GM23338 (cell line): Measurements from ENCODE around the gene BCS1L.

ENCODE experiments used
- CREB1 ChIP-seq: fragments of 250-450 bp; sonication (Bioruptor Pico); IDR thresholded peaks from 2 replicates; pipeline ENCODE4 v1.5.0; 2020; ENCODE audit warnings: low read depth, mild to moderate bottlenecking, moderate library complexity
- CTCF ChIP-seq, 2 experiments: fragments of 200-600 bp in 1 of 2; sonication (generic) in 1 of 2; conservative IDR thresholded peaks; 2 replicates each; pipeline versions ENCODE4 v1.5.1 to v1.6.1; 2016 to 2017; ENCODE audit warnings: antibody characterized with exemption in 2 of 2, low read depth in 2 of 2, mild to moderate bottlenecking in 2 of 2, moderate library complexity in 1 of 2
- EZH2 ChIP-seq: fragments of 200-600 bp; sonication (generic); IDR thresholded peaks from one replicate; pipeline ENCODE4 v1.8.0; 2017; ENCODE audit warnings: antibody characterized with exemption, mild to moderate bottlenecking, low read depth; ENCODE audit not compliant: unreplicated experiment
- EZH2phosphoT487 ChIP-seq: fragments of 200-600 bp; sonication (generic); IDR thresholded peaks from one replicate; pipeline ENCODE4 v1.8.1; 2018; ENCODE audit warnings: antibody characterized with exemption; ENCODE audit not compliant: unreplicated experiment
- JUNB ChIP-seq: IDR thresholded peaks from one replicate; pipeline ENCODE4 v1.6.1; 2016; ENCODE audit warnings: antibody characterized with exemption; ENCODE audit not compliant: unreplicated experiment
- NANOG ChIP-seq: IDR thresholded peaks from 2 replicates; pipeline ENCODE4 v1.6.1; 2016; ENCODE audit warnings: antibody characterized with exemption, borderline replicate concordance
- POLR2AphosphoS5 ChIP-seq: IDR thresholded peaks from 2 replicates; pipeline ENCODE4 v1.6.1; 2016; ENCODE audit warnings: antibody characterized with exemption, low read depth
- STAT1 ChIP-seq: IDR thresholded peaks from one replicate; pipeline ENCODE4 v1.6.1; 2016; ENCODE audit warnings: antibody characterized with exemption; ENCODE audit not compliant: unreplicated experiment
- ZNF114 ChIP-seq: fragments of 250-450 bp; sonication (Bioruptor Pico); IDR thresholded peaks from 2 replicates; pipeline ENCODE4 v1.5.0; 2020; ENCODE audit warnings: mild to moderate bottlenecking, moderate library complexity
- TF ChIP-seq, protein P1 (sequence below): IDR thresholded peaks from 2 replicates; pipeline ENCODE4 v1.6.1; 2016; ENCODE audit warnings: antibody characterized with exemption
- TF ChIP-seq, protein P2 (sequence below): IDR thresholded peaks from one replicate; pipeline ENCODE4 v1.6.1; 2018; ENCODE audit warnings: antibody characterized with exemption; ENCODE audit not compliant: unreplicated experiment

GRCh38 chr2:218679119-218679518 lies 19.6 kb downstream of the BCS1L start:
- no peak for TF ChIP-seq CTCF (conservative IDR thresholded peaks at IDR 0.05; ENCODE audit: low read depth in 2 of 2)
- TF ChIP-seq POLR2AphosphoS5 = no peak
- TF ChIP-seq, protein P1, sequence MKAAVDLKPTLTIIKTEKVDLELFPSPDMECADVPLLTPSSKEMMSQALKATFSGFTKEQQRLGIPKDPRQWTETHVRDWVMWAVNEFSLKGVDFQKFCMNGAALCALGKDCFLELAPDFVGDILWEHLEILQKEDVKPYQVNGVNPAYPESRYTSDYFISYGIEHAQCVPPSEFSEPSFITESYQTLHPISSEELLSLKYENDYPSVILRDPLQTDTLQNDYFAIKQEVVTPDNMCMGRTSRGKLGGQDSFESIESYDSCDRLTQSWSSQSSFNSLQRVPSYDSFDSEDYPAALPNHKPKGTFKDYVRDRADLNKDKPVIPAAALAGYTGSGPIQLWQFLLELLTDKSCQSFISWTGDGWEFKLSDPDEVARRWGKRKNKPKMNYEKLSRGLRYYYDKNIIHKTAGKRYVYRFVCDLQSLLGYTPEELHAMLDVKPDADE = no peak
- TF ChIP-seq ZNF114 (CRISPR knock-in tag) = no peak
- TF ChIP-seq, protein P2, sequence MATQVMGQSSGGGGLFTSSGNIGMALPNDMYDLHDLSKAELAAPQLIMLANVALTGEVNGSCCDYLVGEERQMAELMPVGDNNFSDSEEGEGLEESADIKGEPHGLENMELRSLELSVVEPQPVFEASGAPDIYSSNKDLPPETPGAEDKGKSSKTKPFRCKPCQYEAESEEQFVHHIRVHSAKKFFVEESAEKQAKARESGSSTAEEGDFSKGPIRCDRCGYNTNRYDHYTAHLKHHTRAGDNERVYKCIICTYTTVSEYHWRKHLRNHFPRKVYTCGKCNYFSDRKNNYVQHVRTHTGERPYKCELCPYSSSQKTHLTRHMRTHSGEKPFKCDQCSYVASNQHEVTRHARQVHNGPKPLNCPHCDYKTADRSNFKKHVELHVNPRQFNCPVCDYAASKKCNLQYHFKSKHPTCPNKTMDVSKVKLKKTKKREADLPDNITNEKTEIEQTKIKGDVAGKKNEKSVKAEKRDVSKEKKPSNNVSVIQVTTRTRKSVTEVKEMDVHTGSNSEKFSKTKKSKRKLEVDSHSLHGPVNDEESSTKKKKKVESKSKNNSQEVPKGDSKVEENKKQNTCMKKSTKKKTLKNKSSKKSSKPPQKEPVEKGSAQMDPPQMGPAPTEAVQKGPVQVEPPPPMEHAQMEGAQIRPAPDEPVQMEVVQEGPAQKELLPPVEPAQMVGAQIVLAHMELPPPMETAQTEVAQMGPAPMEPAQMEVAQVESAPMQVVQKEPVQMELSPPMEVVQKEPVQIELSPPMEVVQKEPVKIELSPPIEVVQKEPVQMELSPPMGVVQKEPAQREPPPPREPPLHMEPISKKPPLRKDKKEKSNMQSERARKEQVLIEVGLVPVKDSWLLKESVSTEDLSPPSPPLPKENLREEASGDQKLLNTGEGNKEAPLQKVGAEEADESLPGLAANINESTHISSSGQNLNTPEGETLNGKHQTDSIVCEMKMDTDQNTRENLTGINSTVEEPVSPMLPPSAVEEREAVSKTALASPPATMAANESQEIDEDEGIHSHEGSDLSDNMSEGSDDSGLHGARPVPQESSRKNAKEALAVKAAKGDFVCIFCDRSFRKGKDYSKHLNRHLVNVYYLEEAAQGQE = no peak
- TF ChIP-seq EZH2 = no peak
- no peak for TF ChIP-seq EZH2phosphoT487
- TF ChIP-seq JUNB = no peak
- no peak for TF ChIP-seq NANOG
- no peak for TF ChIP-seq STAT1
- TF ChIP-seq CREB1 (CRISPR knock-in tag) = no peak
